Middle frontal gyrus (tissue), 1 donor: ENCODE data around the gene SYNDIG1.
"Not testable (repeated sequence)": the region's sequence is repeated elsewhere in the genome, so short reads cannot be mapped to it uniquely, and the experiment has no call there.

ENCODE experiments used
- DNase-seq: peaks from one replicate; pipeline ENCODE4 v3.0.0-alpha.2; 2015; ENCODE audit warnings: low spot score; ENCODE audit errors: extremely low spot score

The SYNDIG1 gene

DNA sequence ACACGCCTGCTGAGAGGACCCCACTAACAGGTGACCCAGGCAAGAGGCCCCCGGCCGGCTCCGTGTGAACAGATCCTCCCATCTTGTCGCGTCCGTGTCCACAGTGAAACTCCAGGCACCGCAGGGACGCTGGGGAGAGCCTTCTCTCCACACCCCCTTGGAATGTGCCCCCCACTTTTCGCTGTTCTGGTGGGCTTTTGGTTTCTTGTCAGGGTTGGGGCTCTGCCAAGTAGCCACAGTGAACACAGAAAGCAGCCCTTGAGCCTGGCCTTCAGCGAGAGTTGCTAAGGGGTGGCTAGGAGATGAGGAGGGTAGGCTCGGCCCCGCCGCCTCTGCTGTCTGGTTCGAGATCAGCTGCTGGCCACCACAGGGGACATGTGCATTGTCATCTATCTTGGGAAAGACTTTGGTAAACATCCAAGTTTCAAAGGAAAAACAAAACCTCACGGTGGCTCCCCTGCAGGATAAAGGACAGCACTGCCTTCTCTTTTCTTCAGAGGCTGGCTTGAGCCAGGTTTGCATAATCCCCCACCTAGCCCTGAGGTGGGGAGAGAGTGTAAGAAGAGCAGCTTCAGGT, 22.7 kb downstream of the SYNDIG1 start:
- no peak for DNase-seq

DNA sequence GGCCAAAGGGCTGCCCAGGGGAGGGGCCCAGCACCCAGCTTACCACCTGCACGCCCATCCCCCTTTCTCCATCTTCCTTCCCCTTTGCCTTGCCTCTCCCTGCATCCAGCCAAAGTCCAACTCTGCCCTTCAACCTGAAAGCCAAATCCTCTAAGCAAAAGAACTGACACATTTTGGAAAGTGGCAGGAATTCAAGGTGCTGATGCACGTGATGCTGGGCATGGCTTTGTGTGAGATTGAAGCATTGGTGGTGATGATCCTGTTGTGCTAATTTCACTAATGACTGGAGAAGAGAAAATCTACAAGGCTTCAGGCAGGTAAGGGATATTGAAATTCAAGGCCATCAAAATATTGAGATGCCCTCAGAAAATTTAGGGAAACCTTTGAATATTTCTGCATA, 23.3 kb downstream of the SYNDIG1 start:
- DNase-seq, result no peak

DNA sequence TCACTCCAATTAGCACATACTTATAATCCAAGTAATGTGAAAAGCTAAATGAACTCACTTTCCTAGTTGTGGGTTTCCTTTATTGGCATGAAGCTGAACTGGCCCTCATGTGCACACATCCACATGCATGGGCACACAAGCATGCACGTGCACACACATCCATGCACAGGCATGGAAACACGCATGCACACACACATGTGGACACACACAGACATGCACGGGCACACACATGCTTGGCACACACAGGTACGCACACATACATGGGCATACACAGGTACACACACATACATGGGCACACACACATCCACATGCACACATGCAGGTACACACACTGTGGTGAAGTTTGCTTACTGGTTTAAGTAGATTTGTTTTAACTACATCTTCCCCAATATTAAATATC, 23.8 kb downstream of the SYNDIG1 start:
- DNase-seq, result no peak

DNA sequence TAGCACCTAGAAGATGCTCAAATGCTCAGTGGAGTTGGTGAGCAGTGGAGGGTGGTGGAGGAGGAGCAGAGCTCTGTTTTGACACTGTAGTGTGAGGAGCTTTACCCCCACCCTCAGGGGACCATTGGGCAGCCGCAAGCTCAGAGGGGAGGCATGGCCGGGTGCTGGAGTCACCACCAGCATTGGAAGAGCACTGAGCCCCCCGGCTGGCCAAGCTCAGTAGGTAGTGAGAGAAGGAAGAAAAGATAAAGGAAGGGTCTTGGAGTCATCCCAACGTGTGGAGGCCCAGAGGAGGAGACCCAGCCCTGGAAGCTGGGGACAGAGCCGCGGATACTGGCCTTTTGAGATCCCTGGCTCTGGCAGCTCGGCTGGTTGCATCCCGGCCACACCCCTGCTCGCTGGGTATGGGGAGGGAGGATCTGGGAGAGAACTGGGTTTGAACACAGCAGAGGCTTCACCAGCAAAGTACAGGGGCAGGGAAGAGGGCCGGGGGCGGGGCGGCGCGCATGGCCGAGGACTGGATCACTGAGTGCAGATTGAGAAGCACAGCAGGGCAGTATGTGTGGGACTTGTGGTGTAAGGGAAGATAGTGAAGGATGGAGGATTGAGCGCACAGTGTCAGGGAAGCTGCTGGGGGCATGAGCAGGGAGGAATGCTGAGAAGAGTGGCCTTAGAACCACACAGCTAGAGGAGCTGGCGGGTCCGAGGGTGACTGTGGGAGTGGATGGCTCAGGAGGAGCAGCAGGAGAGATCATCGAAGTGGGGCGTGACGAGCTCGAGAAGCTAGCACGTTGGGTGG, 24.4 kb downstream of the SYNDIG1 start:
- DNase-seq, result no peak

DNA sequence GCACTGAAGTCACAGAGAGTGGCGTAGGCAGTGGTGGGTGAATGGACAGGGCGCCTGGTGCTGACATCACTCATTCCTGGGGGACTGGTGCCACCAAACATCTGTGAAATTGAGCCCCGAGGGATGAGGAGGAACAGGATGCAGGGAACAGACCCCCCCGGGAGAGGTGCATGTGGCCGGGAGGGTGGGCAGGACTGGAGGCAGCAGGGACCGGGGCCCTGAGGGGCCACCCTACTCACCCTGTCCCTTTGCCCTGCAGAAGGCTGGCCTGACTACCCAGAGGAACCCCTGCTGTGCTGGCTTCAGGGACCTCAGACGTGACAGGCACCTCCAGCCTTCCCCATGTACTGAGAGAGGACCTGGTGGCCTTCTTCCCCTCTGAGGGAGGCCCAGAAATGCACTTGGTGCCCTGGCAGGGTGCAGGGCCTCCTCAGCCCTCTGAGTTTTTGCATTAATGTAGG, 25.1 kb downstream of the SYNDIG1 start:
- DNase-seq, result no peak

DNA sequence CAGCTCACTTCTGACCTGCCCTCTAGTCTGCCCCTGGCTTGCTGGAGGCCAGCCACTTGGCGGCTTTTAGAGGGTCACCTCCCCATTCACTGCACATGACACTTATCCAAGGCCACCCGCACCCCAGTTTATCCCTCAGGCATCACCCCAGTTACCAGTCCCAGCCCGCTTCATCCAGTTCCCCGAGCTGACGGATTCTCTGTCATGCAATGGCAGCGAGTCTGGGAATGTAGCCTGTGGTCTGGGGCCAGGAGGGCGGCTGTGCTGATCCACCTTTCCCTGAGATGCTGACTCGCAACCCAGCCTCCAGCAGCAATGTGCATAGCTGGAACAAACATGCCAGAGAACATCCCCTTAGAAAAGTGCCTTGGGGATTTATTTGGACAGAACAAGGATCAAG, 25.8 kb downstream of the SYNDIG1 start:
- no peak for DNase-seq

DNA sequence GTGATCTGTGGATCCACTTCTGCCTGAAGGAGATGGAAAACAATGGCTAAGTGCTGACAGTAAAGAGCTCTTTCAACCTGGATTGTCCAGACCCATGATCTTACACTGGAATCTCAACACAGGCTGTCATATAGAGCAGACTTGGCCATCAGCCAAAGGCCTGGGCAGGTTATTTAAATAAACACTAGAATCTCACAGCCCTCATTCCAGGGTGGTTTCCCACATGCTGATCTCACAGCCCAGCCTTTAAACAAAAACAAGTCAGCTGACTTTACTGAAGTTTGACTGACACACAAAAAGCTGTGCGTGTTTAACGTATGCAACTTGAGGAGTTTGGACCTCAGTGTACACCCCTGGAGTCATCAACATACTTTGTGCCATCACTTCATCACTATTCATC, 28.4 kb downstream of the SYNDIG1 start:
- no peak for DNase-seq

DNA sequence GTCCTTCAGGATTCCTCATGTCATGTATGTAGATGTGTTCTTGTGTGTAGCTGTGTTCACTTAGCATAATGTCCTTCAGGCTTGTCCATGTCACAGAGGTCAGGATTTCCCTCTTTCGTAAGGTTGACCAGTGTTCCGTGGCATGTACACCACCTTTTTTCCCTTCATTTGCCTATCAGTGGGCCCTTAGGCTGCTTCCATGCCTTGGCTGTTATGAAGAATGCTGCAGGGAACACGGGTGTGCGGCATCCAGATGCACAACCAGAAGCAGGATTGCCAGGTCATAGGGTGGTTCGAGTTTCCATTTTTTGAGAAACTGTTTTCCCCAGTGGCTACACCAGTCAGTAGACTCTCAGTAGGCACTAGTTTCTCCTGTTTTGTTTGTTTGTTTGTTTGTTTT, 29.2 kb downstream of the SYNDIG1 start:
- no peak for DNase-seq

DNA sequence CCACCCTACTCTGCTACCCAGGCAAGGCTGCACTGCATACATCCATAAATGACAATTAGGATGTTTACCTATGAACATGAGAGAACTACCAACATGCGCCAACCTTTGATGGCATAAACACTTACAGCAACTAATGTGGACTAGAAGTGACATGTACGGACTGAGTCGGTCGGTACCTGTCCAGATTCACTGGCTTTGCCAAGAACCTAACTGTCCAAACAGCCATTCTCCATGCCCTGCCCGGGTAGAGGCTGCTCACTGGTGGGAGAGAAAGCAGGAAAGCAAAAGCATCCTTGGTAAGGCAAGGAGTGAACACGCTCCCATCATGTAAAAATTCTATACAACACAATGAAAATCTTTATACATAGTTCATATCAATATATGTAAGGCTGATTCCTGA, 30.0 kb downstream of the SYNDIG1 start:
- no peak for DNase-seq

DNA sequence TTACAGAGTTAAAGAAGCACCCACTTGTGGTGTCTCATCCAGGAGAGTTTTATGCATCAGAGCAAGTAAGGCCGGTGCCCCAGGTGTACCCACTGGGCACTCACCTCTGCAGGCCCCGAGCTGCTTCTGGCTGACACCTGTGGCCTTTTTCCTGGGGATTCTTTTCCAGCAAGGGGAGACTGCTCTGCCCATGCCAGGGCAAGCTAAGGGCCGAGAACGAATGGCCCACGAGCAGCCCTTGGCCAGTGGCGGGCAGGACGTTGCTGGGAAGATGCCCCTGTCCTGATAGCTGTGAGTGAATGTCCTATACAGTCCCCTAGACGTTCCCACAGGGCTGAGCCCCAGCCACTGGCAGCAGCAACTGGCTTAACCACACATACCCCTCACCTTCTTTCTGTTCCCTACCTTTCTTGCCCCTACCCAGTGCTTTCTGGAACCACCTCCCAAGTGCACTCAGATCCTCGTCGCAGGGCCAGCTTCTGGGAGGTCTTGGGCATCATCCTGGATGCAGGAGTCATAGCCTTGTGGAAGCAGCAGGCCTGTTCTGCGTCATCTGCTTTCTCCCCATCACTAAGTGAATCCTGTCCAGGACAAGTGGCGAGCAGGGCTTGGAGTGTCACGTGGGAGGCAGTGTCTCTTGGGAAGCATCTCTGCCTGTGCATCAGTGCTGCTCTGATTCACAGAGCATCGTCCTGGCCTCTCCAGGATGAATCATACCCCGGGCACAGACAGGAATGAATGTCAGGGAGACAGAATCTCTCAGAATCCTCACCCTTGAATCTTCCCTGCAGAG, 32.5 kb downstream of the SYNDIG1 start:
- DNase-seq, result peak; percentile 79

DNA sequence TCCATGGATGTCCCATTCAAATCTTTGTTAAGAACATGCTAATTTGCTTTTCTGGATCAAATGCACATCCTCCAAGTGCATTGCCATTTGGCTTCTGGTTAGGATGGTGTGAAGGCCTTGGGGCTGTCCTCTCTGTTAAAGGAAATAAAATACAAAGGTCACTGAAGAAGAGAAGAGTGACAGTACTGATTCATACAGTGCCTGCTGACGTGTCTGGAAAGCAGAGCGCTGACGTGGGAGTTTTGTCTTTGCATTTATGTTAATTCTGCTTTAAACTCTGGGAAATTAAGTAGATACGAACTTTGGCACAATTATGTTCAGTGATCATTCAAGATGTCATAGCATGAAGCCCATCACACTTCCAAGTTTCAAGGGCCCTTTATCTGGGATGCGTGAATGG, 33.2 kb downstream of the SYNDIG1 start:
- DNase-seq, result peak; percentile 32

DNA sequence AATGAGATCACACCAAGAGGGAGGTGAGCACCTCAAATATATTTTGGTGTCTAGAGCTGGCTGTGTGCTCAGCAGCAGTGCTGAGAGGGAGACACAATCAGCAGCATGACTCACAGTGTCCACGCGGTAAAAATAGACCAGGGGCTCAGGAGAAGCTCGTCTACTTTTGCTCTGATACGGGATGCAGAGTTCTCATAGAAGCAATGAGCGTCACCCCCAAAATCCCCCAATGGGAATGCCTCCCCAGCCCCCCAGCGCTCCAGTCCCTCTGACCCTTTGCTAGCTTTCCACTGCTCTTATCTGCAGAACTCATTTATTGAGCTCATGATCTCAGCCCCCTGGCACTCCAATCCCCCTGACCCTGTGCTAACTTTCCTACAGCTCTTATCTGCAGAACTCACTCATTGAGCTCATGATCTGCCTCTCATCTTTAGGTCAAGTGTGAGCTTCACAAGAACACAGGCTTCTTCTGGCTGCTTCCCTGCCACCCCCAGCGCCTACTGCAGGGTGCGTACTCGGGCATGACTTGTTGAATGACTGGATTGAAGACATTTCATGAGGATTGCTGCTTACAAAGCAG, 34.0 kb downstream of the SYNDIG1 start:
- peak; percentile 46 for DNase-seq

DNA sequence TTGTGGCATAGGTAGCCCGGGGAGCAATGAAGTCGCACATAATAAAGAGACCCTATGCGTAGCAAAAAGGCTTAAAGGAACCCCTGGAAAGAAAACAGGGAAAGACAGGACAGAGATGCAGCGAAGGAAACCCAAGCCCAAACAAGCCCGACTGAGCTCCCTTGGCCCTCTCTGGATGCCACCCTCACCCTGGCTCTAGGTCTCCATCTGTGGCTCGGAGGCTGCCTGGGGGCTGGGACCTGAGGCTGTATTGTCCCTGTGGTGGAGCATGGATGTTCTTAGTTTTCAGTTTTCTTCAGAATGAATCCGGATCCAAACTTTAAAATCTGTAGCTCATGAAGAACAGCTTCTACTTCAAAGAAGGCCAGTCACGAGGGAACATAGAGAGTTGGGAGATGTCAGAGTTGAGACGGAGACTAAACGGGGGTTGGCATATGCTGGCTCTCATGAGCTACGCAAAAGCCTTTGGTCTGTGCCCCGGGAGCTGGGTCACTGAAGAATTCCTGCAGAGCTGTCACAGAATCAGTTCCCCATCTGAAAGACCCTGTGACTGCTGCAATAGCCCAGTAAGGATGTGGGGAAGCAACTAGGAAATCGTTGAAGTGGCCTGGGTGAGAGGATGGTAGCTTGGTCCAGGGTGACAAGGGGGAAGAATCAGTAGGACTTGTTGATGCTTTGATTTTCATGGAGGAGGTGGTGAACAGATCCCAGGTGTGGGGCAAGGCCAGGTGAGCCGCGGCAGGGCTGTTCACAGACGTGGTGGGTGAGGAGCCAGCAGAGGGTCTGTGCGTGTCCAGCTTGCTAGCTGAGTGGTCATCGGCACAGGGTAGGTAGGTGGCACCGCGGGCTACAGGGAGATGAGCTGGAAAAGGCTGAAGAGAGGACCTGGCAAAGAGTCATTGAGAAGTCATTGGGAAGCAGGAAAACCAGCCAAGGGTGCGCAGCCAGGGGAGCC, 35.2 kb downstream of the SYNDIG1 start:
- no peak for DNase-seq

DNA sequence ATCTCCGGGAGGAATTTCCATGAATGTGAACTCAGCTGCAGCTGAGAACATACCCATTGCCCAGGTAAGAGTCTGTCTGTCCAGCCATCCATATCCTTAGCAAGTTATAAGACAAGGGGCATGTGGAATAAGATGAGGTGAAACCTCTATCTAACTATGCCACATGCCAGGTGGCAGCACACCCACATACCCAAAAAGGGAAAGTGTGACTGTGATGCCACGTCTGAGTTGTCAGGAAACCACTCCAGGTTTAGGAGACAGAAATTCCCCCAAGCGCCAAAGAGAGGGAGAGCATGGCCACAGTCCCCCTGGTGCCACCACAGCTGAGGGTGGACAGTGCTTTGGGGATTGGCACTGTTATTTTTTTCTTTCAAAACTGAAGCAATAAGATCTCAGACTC, 36.7 kb downstream of the SYNDIG1 start:
- DNase-seq, result no peak

DNA sequence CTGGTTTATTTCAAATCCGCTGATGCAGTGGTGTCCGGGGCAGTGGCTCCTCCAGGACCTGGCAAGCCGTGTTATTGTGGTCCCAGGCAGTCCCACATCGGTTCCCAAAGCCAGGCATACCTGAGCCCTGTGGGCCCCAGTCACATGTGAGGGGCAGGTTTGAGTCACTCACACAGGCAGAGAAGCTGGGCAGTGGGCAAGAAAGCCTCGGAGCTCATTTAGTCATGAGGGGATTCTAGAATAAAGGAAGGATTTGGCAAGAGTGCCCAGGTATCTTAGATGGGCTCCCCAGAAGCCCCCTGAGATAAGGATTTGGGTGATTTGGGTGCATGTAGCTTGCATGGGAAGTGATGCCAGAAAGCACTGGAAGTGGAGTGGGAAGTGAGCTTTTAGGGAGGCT, 37.3 kb downstream of the SYNDIG1 start:
- no peak for DNase-seq

DNA sequence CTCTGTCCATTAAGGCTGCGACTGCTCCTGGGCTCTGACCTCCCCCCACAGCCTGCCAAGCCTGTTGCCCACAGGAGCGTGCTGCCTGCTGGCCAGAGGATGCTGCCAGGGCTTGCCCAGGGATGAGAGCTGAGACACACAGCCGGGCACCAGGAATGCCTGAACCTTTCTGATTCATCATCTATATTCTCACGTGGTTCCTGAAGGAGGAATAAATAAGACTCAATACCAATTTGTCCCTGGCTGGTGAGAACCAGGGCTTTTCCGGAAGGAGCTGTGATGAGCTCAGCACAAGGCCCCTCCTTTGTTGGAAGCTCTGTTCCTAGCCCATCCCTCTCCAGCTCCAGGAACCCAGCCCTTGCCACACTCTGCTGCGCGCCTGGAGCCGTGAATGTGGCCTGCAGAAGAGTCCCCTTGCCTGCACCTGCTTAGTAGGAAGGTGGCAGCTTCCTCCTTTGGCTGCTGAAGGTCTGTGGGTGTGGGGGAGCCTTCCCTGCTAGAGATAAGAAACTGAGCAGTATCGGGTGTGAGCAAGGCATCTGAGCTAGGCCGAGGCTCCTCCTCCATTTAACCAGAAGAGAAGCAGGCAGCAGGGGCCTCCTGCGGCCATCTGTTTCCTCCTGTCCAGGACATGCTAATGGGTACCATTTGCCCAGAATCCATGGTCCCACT, 37.9 kb downstream of the SYNDIG1 start:
- no peak for DNase-seq

DNA sequence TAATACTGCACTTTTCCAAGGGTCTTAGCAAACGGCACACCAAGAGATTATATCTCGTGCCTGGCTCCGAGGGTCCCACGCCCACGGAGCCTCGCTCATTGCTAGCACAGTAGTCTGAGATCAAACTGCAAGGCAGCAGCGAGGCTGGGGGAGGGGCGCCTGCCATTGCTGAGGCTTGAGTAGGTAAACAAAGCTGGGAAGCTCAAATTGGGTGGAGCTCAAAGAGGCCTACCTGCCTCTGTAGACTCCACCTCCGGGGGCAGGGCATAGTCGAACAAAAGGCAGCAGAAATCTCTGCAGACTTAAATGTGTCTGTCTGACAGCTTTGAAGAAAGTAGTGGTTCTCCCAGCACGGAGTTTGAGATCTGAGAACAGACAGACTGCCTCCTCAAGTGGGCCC, 43.0 kb downstream of the SYNDIG1 start:
- DNase-seq, result not testable (repeated sequence)

DNA sequence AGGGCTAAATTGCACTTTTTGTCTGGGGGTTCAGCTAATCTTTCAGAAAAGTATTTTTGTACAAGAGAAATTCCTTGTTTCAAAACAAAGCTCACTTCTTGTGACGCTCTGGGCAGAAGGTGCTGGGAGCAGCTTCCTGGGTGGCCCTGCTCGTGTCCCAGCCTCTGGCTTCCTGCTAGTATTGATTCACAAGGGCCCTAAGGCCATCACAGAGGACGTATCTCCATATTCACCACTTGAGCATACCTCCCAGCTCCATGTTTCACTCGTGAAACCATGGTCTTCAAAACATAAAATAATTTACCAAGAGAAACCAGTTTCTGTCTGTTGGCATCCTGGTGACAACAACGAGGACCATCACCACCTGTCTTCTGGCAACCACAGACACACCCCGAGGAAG, 49.1 kb downstream of the SYNDIG1 start:
- DNase-seq, result no peak

DNA sequence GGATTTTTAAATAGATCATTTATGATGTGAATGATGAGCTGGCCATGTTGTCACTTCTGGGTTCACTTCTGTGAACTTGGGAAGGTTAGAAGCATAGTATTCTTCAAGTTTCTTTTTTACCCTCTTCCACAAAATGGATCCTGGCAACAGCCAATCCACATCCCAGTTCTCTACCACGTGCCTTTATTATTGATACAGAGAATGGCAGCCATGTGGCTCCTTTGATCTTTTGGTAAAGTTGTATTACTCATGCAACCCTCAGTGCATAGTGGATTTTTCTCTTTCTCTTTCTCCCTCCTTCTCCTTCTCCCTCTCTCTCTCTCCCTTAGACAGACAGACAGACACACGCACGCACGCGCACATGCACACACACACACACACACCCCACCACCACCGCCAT, 50.0 kb downstream of the SYNDIG1 start:
- DNase-seq, result no peak

DNA sequence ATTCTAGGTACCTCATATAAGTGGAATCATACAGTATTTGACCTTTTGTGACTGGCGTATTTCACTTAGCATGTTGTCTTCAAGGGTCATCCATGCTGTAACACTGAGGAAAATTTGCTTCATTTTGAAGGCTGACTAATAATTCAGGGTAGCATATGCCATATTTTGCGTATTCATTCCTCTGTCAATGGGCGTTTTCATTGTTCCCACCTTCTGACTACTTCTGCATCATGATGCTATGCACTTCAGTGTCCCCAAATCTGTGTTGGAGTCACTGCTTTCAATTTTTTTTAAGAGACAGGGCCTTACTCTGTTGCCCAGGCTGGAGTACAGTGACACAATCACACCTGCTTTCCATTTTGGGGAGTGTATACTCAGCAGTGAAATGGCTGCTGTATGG, 51.6 kb downstream of the SYNDIG1 start:
- no peak for DNase-seq
